A549 (cell line): Measurements from ENCODE around the gene GRK4. TPM values are rescaled to one million over a fixed set of nuclear protein-coding genes. Genes with fewer than 3 reads are reported as not detected.

Experiments used
- ATAC-seq, 2 experiments: fragments of 200-7000 bp in 1 of 2; fragments of >200 bp in 1 of 2; cut with Nextera tagmentation in 1 of 2; cut with Tn5 transposase in 1 of 2; 3 replicates each; pipeline versions ENCODE4 v1.8.0 to v1.9.1; 2018 to 2020; ENCODE audit warnings: mild to moderate bottlenecking in 1 of 2, moderate library complexity in 1 of 2
- CTCF ChIA-PET: fragments of 300-600 bp; sonication (Branson Sonifier 250); formaldehyde crosslinking; extraction: SDS; loops from one replicate; lab custom pipeline; 2021; ENCODE audit warnings: antibody characterized with exemption, inconsistent platforms; lab: Yijun Ruan, JAX
- POLR2A ChIA-PET: fragments of 350-600 bp; formaldehyde crosslinking; extraction: SDS; loops from one replicate; lab custom pipeline; 2021; ENCODE audit warnings: antibody characterized with exemption, inconsistent platforms; lab: Yijun Ruan, JAX
- DNase-seq, 2 experiments: peaks; one replicate each; pipeline versions ENCODE4 v3.0.0 to v3.0.0-alpha.2; 2011 to 2016; ENCODE audit warnings: low read depth in 1 of 2, low spot score in 1 of 2
- FAIRE-seq: peaks from 2 replicates; lab custom pipeline; 2011; peaks lifted over from hg19 to GRCh38; lab: Jason Lieb, UNC
- H3K27ac ChIP-seq, 2 experiments: fragments of >200 bp; sonication (Bioruptor Twin); formaldehyde crosslinking; 3 replicates each; pipeline ENCODE4 v1.5.1; 2016 to 2017
- H3K4me1 ChIP-seq: fragments of >200 bp; sonication (Bioruptor Twin); formaldehyde crosslinking; 3 replicates; pipeline ENCODE4 v1.6.1; 2016
- H3K4me2 ChIP-seq: fragments of >200 bp; sonication (Bioruptor Twin); formaldehyde crosslinking; 3 replicates; pipeline ENCODE4 v1.6.1; 2016
- H3K4me3 ChIP-seq: fragments of >200 bp; sonication (Bioruptor Twin); formaldehyde crosslinking; 3 replicates; pipeline ENCODE4 v1.5.1; 2016
- H3K9me3 ChIP-seq: fragments of >200 bp; sonication (Bioruptor Twin); formaldehyde crosslinking; 3 replicates; pipeline ENCODE4 v1.6.1; 2016
- ATOH8 ChIP-seq: fragments of 250-450 bp; sonication (Bioruptor Pico); IDR thresholded peaks from 2 replicates; pipeline ENCODE4 v1.5.0; 2020; ENCODE audit warnings: low read depth, mild to moderate bottlenecking, moderate library complexity
- BCL3 ChIP-seq: fragments of >200 bp; sonication (Bioruptor Twin); formaldehyde crosslinking; IDR thresholded peaks from 3 replicates; pipeline ENCODE4 v1.6.1; 2016
- BHLHE40 ChIP-seq: IDR thresholded peaks from 2 replicates; pipeline ENCODE4 v1.6.1; 2012; ENCODE audit warnings: low read depth, low read length, inconsistent platforms
- CBX8 ChIP-seq: fragments of 200-600 bp; sonication (generic); IDR thresholded peaks from 2 replicates; pipeline ENCODE4 v1.6.1; 2016
- CEBPB ChIP-seq, 2 experiments: fragments of >200 bp in 1 of 2; sonication (Bioruptor Twin) in 1 of 2; formaldehyde crosslinking in 1 of 2; IDR thresholded peaks; 2 replicates each; pipeline ENCODE4 v1.6.1; 2012 to 2016
- CTCF ChIP-seq: fragments of >200 bp; sonication (Bioruptor Twin); formaldehyde crosslinking; IDR thresholded peaks from 3 replicates; pipeline ENCODE4 v1.5.1; 2016
- E2F6 ChIP-seq: IDR thresholded peaks from 2 replicates; pipeline ENCODE4 v1.6.1; 2012; ENCODE audit warnings: low read depth, borderline replicate concordance
- ESRRA ChIP-seq: fragments of 150-350 bp; IDR thresholded peaks from 2 replicates; pipeline ENCODE4 v1.6.1; 2014; ENCODE audit warnings: mild to moderate bottlenecking, low read length, borderline replicate concordance
- FOSB ChIP-seq: fragments of 250-450 bp; sonication (Bioruptor Pico); IDR thresholded peaks from 2 replicates; pipeline ENCODE4 v1.5.0; 2020; ENCODE audit warnings: mild to moderate bottlenecking, moderate library complexity
- FOSL2 ChIP-seq, 2 experiments: fragments of 450-650 bp in 1 of 2; fragments of >200 bp in 1 of 2; sonication (Bioruptor Twin) in 1 of 2; formaldehyde crosslinking; IDR thresholded peaks; 2 replicates each; pipeline versions ENCODE4 v1.5.0 to v1.6.1; 2016 to 2020; ENCODE audit warnings: mild to moderate bottlenecking in 1 of 2, moderate library complexity in 1 of 2
- FOXS1 ChIP-seq: fragments of 250-450 bp; sonication (Bioruptor Pico); IDR thresholded peaks from 2 replicates; pipeline ENCODE4 v1.5.0; 2020; ENCODE audit warnings: mild to moderate bottlenecking, moderate library complexity
- GATA3 ChIP-seq: IDR thresholded peaks from 2 replicates; pipeline ENCODE4 v1.6.1; 2012; ENCODE audit warnings: borderline replicate concordance
- HEYL ChIP-seq: fragments of 250-450 bp; sonication (Bioruptor Pico); IDR thresholded peaks from 2 replicates; pipeline ENCODE4 v1.8.0; 2021; ENCODE audit warnings: mild to moderate bottlenecking, moderate library complexity
- HMGXB4 ChIP-seq: fragments of 250-450 bp; sonication (Bioruptor Pico); IDR thresholded peaks from 2 replicates; pipeline ENCODE4 v1.5.0; 2021; ENCODE audit warnings: mild to moderate bottlenecking, moderate library complexity, borderline replicate concordance
- HOXA7 ChIP-seq: fragments of 250-450 bp; sonication (Bioruptor Pico); IDR thresholded peaks from 2 replicates; pipeline ENCODE4 v1.5.0; 2020; ENCODE audit warnings: mild to moderate bottlenecking, moderate library complexity
- JUNB ChIP-seq: fragments of >200 bp; sonication (Bioruptor Twin); formaldehyde crosslinking; IDR thresholded peaks from 2 replicates; pipeline ENCODE4 v1.6.1; 2016
- KDM1A ChIP-seq: fragments of 200-600 bp; sonication (generic); IDR thresholded peaks from 2 replicates; pipeline ENCODE4 v1.6.1; 2016; ENCODE audit warnings: low read depth, mild to moderate bottlenecking
- MYC ChIP-seq: IDR thresholded peaks from 2 replicates; pipeline ENCODE4 v1.6.1; 2012; ENCODE audit warnings: mild to moderate bottlenecking, inconsistent platforms, low read length, improper control_type of control experiment, borderline replicate concordance
- PBX3 ChIP-seq: IDR thresholded peaks from 2 replicates; pipeline ENCODE4 v1.6.1; 2012
- PHF8 ChIP-seq: fragments of 200-600 bp; sonication (generic); IDR thresholded peaks from 2 replicates; pipeline ENCODE4 v1.6.1; 2016; ENCODE audit warnings: low read depth, mild to moderate bottlenecking, antibody characterized with exemption, moderate library complexity, borderline replicate concordance
- POLR2AphosphoS2 ChIP-seq: conservative IDR thresholded peaks from 2 replicates; pipeline ENCODE4 v1.6.1; 2012; ENCODE audit warnings: low read length, improper control_type of control experiment, inconsistent platforms
- RAD21 ChIP-seq, 2 experiments: fragments of >200 bp in 1 of 2; sonication (Bioruptor Twin) in 1 of 2; formaldehyde crosslinking in 1 of 2; IDR thresholded peaks in 1 of 2; conservative IDR thresholded peaks in 1 of 2; 2 replicates in 1 of 2; 3 replicates in 1 of 2; pipeline ENCODE4 v1.6.1; 2012 to 2018; ENCODE audit warnings: inconsistent platforms in 1 of 2
- RFX5 ChIP-seq: fragments of 450-650 bp; IDR thresholded peaks from 2 replicates; pipeline ENCODE4 v1.7.1; 2014; ENCODE audit warnings: antibody characterized with exemption, mild to moderate bottlenecking, moderate library complexity
- SMC3 ChIP-seq: fragments of >200 bp; sonication (Bioruptor Twin); formaldehyde crosslinking; IDR thresholded peaks from 3 replicates; pipeline ENCODE4 v1.6.1; 2018; ENCODE audit warnings: inconsistent platforms
- TP53 ChIP-seq: fragments of 250-450 bp; sonication (Bioruptor Pico); IDR thresholded peaks from 2 replicates; pipeline ENCODE4 v1.5.0; 2021; ENCODE audit warnings: mild to moderate bottlenecking, moderate library complexity
- USF2 ChIP-seq: fragments of 450-650 bp; IDR thresholded peaks from 2 replicates; pipeline ENCODE4 v1.6.1; 2014; ENCODE audit warnings: antibody characterized with exemption
- ZC3H11A ChIP-seq: fragments of 450-650 bp; IDR thresholded peaks from 2 replicates; pipeline ENCODE4 v1.6.1; 2014; ENCODE audit warnings: antibody characterized with exemption, mild to moderate bottlenecking
- ZSCAN20 ChIP-seq: fragments of 250-450 bp; sonication (Bioruptor Pico); IDR thresholded peaks from 2 replicates; pipeline ENCODE4 v1.8.0; 2022; ENCODE audit warnings: mild to moderate bottlenecking, moderate library complexity
- WGBS: methylation state at CpG from one replicate; pipeline ENCODE4 v1.1.6; 2017; ENCODE audit errors: missing lambda C conversion rate; 5-methylcytosine and 5-hydroxymethylcytosine counted together
- polyA plus RNA-seq, 4 experiments: library from polyadenylated mRNA; depleted of rRNA in 3 of 4; stranded (reverse); fragments of >200 nt; fragmentation: RNase III in 1 of 4; extraction: RNeasy Plus Mini Kit Qiagen cat#74134 plus additional on column Dnase treatment in 1 of 4; gene quantifications; 2 replicates in 3 of 4; 3 replicates in 1 of 4; pipeline ENCODE4 v1.2.3, GENCODE V29; 2011 to 2017

Gene GRK4
- polyA plus RNA-seq, 2 of the 4 experiments (the other 2 are of a cell fraction): 0.76 to 0.96 TPM

- DNase-seq (no peak), ATAC-seq (no peak), FAIRE-seq (no peak)
- no peaks in the 10 kb centered on the region for H3K9me3 ChIP-seq
- WGBS: 42% methylated on average over 6 of the region's 6 CpGs
- H3K4me3 ChIP-seq: no peak overlapping the region
- no peak for TF ChIP-seq ESRRA
- no peak for TF ChIP-seq JUNB
- no peak for TF ChIP-seq RFX5
- TF ChIP-seq E2F6: no peak
- no peak for TF ChIP-seq POLR2AphosphoS2
- TF ChIP-seq GATA3: no peak
- no peak for TF ChIP-seq KDM1A
- no peak for TF ChIP-seq USF2
- no peak for TF ChIP-seq CTCF
- no peak for TF ChIP-seq PHF8
- no peak for TF ChIP-seq HMGXB4 (CRISPR knock-in tag)
- no peak for TF ChIP-seq SMC3
- no peak for TF ChIP-seq CBX8
- no peak for TF ChIP-seq FOXS1 (CRISPR knock-in tag)
- TF ChIP-seq FOSB (CRISPR knock-in tag): no peak
- POLR2A ChIA-PET: no interaction called here
- no peak overlapping the region for H3K4me2 ChIP-seq
- CTCF ChIA-PET: interaction anchor here (3.3 kb wide), 1 partner anchor 43 kb away, joined by 10 read pairs; no protein-coding TSS in a partner anchor
- no peaks in the 10 kb centered on the region for H3K4me1 ChIP-seq
- no peak overlapping the region for H3K27ac ChIP-seq
Measured at GRCh38 chr4:3021127-3021526, 57.8 kb downstream of the GRK4 start.

GRCh38 chr4:3021627-3022026 lies 58.3 kb downstream of the GRK4 start:
- H3K9me3 ChIP-seq: no peaks in the 10 kb centered on the region
- ChIA-PET CTCF (interaction anchor here (3.3 kb wide), 1 partner anchor 43 kb away, joined by 10 read pairs; no protein-coding TSS in a partner anchor), POLR2A (no interaction called here)
- no peak for DNase-seq
- no peak for ATAC-seq
- H3K4me2 ChIP-seq: no peak overlapping the region
- H3K4me1 ChIP-seq: no peaks in the 10 kb centered on the region
- no peak for FAIRE-seq
- no peak overlapping the region for H3K27ac ChIP-seq
- WGBS: 75% methylated on average over 6 of the region's 8 CpGs
- no peak overlapping the region for H3K4me3 ChIP-seq
- no peak for TF ChIP-seq TP53
- no peak for TF ChIP-seq HOXA7 (CRISPR knock-in tag)
- no peak for TF ChIP-seq RAD21 (conservative IDR thresholded peaks at IDR 0.05 in 1 of 2, IDR thresholded peaks at IDR 0.05 in 1 of 2)
- TF ChIP-seq PBX3: no peak
- no peak for TF ChIP-seq BCL3
- TF ChIP-seq ZC3H11A: no peak
- no peak for TF ChIP-seq MYC
- TF ChIP-seq BHLHE40: no peak
- TF ChIP-seq FOSL2 (IDR thresholded peaks at IDR 0.05): no peak
- no peak for TF ChIP-seq FOSL2 (CRISPR knock-in tag; IDR thresholded peaks at IDR 0.05)
- TF ChIP-seq GATA3: no peak
- no peak for TF ChIP-seq JUNB
- no peak for TF ChIP-seq HEYL (CRISPR knock-in tag)
- no peak for TF ChIP-seq PHF8
- TF ChIP-seq HMGXB4 (CRISPR knock-in tag): no peak
- TF ChIP-seq ZSCAN20 (CRISPR knock-in tag): no peak
- TF ChIP-seq CEBPB (IDR thresholded peaks at IDR 0.05): no peak
- TF ChIP-seq ATOH8: no peak
